Activated naive CD4-positive, alpha-beta T cell treated with anti-CD3 and anti-CD28 coated beads, Interleukin-2, amount 50 U/mL, for 72 hours (primary cell): ENCODE results near the gene DYNC1I1. TPM values are rescaled to one million over a fixed set of nuclear protein-coding genes. Genes with fewer than 3 reads are reported as not detected.

Experiments used
- ATAC-seq, 2 donors: fragments of 150-1000 bp; cut with Tn5 transposase; 2 replicates each; pipeline ENCODE4 v1.10.0; 2021; ENCODE audit warnings: mild to moderate bottlenecking in 2 of 2, moderate library complexity in 2 of 2
- DNase-seq, 2 donors: peaks; one replicate each; pipeline ENCODE4 v3.0.0; 2021 to 2022; ENCODE audit warnings: low spot score in 2 of 2
- H3K27ac Mint-ChIP-seq, 2 donors: one replicate each; pipeline ENCODE4 v1.8.0; 2022; ENCODE audit warnings: mild to moderate bottlenecking in 2 of 2, mixed read lengths in 2 of 2
- H3K36me3 Mint-ChIP-seq, 2 donors: one replicate each; pipeline ENCODE4 v1.8.0; 2022; ENCODE audit warnings: mixed read lengths in 2 of 2
- H3K9me3 Mint-ChIP-seq, 2 donors: one replicate each; pipeline ENCODE4 v1.8.0; 2022; ENCODE audit warnings: mixed read lengths in 2 of 2
- total RNA-seq, 2 donors: library from RNA; stranded (reverse); gene quantifications; one replicate each; pipeline ENCODE4 v1.2.3, GENCODE V29; 2022

Gene DYNC1I1
- total RNA-seq, 2 donors from 2014 or later: not detected

DNA sequence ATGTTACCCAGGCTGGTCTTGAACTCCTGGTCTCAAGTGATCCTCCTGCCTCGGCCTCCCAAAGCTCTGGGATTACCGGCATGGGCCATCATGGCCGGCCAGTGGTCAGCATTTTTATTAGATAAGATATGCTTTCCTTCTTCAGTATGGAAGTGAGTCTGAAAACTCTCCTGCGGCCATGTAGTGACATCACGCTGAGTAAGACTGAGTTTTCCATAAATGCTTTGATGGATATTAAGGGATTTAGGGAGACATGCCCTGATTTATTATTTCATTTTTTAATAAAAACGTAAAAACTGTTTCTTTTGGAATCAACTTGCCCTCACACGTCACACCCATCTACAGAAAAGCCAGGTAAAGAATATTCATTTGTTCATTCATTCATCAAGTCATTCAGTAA lies 48.4 kb downstream of the DYNC1I1 start:
- no peaks in the 10 kb centered on the region for H3K36me3 Mint-ChIP-seq
- DNase-seq: no peak
- ATAC-seq: no peak
- no peak overlapping the region for H3K27ac Mint-ChIP-seq
- H3K9me3 Mint-ChIP-seq: no peaks in the 10 kb centered on the region

DNA sequence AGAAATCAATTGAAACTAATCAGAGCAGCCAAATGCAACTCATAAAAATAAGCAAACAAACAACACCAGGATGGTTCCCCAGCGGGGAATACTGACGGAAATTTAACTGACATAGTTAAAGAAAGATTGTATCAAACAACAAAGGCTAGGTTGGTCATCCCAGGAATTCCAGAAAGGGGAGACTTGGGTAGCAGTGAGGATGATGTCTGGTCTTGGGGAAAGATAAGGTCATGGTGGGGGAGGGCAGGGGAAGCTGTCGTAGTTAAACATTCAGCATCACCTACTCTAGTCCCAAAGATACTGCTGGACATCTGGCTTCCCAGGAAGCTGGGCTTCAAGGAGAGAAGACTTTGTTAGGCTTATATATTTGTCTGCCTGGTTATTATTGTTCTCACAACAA lies 50.4 kb downstream of the DYNC1I1 start:
- Mint-ChIP-seq H3K9me3 (no peaks in the 10 kb centered on the region), H3K36me3 (no peaks in the 10 kb centered on the region), H3K27ac (no peak overlapping the region)
- DNase-seq: no peak
- ATAC-seq: no peak

DNA sequence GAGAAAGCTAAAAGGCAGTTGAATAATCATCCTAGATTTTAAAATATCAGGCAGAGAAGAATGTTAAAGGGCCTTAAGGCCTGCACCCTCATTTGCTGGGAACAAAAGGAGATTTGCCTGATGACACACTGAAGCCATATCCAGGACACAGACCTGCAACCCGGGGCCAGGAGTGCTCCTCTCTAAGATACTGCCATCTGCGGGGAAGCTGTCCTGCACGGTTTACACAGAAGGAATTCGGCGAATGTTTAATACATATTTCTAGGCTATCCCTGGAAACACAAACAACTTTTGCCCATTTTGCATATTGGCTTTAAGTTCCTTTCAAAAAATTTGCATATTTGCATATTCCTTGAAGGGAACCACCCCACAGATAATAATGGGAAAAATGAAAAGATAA lies 52.3 kb downstream of the DYNC1I1 start:
- no peak overlapping the region for H3K27ac Mint-ChIP-seq
- DNase-seq: no peak
- no peaks in the 10 kb centered on the region for H3K36me3 Mint-ChIP-seq
- ATAC-seq: no peak
- no peaks in the 10 kb centered on the region for H3K9me3 Mint-ChIP-seq

DNA sequence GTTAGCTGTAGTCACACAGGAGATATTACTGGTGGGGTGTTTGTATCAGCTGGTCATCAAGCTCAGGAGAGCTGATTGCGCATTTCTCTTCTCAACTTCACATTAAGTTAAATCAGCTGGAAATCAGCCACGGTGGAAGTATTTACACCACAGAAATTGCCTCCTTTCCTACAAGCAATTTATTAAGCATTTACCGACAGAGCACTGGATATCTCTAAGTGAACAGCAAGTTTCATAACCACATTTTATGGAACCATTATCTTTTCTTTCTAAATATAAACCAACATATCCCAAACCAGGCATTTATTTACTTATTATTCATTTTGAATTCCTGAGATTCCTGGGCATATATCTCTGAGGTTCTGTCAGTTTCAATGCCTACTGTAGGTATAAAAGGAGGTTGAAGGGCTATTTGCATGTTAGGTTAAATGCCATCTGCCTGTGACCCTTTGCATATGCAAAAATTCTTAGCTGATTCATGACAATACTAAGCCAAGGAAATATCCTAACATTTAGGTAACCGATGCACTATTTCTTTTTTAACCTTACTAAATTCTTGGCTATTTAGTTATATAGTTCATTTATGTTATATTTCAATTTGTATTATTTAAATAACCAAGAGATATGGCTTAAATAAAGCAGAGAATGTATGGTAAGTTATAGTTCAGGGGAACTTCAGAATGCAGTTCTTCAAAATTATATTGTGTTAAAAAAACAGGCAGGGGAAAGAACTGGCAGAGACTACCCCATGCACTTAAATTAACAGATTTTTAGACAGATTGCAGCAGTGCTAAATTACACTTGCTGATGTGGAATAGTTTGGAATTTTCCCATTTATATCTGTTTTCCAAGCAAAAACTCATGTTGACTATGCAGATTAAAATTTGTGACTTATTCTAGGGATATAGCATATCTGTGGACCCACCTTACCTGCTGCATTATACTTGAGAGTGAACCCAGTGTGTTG lies 56.8 kb downstream of the DYNC1I1 start:
- DNase-seq (no peak), ATAC-seq (no peak)
- Mint-ChIP-seq H3K9me3 (no peaks in the 10 kb centered on the region), H3K36me3 (no peaks in the 10 kb centered on the region), H3K27ac (no peak overlapping the region)

DNA sequence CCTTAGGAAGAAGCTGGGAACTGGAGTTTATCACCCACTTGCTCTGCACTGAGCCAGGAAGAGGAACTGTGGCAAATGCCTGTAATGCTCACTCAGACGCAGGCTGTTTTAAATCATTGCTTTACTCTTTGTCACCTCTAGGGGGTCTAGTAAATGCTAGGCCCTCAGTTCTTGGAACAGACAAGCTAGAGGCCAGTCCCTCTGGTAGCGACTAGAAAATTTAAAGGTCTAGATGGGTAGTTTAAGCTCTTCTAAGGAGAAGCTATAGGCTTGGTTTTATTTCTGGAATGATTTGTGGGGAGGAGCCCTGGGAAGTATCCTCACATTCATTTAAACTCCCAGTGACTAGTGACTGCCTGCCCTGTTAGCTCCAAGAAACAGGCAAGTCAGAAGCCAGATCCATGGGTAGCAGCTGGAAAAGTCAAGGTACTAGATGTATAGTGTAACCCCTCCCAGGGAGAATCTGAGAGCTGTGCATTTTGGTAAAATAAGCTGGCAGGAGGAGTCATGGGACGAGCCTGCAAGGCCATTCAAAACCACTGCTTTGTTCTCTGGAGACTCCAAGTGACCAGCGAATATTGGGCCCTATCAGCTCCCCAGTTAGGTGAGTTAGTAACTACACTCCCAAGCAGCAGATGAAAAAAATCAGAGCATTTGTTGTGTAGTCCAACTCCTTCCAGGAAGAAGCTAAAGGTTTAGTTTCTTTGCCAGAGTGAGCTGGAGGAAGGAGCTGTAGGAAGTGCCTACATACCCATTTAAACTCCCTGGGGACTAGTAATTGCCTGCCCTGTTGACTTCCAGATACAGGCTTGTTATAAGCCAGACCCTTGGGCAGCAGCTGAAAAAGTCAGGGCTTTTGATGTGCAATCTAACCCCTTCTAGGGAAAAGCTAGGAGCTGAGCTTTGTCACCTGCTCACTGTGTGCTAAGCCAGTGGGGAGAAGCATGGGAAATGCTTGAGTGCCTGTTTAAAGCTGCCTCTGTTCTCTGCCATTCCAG lies 68.9 kb downstream of the DYNC1I1 start:
- H3K36me3 Mint-ChIP-seq: peaks cover 0 to 8% of the 10 kb centered on the region in 2 donors
- H3K9me3 Mint-ChIP-seq: peaks cover 0 to 11% of the 10 kb centered on the region in 2 donors
- no peak for ATAC-seq
- no peak for DNase-seq
- no peak overlapping the region for H3K27ac Mint-ChIP-seq

DNA sequence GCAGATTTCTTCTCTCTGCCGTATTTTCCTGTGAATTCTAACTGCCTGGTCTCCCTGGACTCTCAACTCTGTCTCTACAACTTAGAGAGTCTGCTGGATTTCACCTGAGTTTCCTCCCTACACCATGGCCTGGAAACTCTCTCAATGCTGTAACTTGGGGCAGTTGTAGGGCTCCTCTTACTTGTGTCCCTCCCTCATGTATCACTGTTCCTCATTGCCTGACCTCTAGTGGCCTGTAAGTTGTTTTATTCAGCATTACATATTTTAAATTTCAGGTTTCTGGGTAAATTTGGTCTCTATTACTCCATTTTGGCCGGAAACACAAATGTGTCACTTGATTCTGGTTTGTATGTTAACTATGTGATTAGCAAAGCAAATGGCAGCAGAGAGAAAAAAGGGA lies 70.9 kb downstream of the DYNC1I1 start:
- no peak overlapping the region for H3K27ac Mint-ChIP-seq
- ATAC-seq: no peak
- no peaks in the 10 kb centered on the region for H3K36me3 Mint-ChIP-seq
- DNase-seq: no peak
- peaks cover 0 to 6% of the 10 kb centered on the region in 2 donors for H3K9me3 Mint-ChIP-seq

DNA sequence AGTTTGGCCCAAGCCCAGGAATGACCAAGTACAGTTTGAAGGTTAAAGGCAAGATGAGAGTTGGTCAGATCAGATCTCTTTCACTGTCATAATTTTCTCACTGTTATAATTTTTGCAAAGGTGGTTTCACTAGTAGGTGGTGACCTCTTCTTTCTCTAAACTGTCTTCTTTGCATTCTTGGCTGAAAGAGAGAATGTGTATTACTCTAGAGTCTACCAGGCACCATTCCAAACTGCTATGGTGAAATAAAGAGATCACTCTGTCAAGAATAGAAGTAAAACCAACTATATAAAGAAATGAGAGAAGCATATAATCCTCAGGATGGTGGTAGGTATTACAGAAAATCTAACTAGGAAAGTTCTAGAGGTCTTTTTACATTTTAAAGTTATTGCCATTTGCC lies 72.7 kb downstream of the DYNC1I1 start:
- Mint-ChIP-seq H3K36me3 (no peaks in the 10 kb centered on the region), H3K27ac (no peak overlapping the region), H3K9me3 (peaks cover 0 to 5% of the 10 kb centered on the region in 2 donors)
- DNase-seq: no peak
- ATAC-seq: no peak

DNA sequence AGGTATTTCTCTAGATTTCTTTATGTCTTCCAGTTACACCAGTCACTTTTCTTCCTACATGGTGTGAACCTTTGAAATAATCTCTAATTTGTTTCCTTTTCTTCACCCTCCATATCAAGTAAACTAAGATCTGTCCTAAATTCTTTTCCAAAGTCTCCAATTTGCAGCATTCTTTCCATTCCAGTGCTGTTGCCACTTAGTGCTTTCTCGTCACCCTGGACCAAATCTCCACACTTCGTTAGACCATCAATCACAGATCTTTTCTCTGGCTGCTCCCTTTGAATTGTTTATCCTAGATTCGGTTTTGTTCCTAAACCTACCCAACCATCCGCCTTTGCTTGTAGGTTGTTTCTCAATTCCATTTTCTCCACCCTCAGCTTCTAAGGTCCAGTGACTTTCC lies 74.7 kb downstream of the DYNC1I1 start:
- DNase-seq (no peak), ATAC-seq (no peak)
- Mint-ChIP-seq H3K36me3 (no peaks in the 10 kb centered on the region), H3K9me3 (no peaks in the 10 kb centered on the region), H3K27ac (no peak overlapping the region)

DNA sequence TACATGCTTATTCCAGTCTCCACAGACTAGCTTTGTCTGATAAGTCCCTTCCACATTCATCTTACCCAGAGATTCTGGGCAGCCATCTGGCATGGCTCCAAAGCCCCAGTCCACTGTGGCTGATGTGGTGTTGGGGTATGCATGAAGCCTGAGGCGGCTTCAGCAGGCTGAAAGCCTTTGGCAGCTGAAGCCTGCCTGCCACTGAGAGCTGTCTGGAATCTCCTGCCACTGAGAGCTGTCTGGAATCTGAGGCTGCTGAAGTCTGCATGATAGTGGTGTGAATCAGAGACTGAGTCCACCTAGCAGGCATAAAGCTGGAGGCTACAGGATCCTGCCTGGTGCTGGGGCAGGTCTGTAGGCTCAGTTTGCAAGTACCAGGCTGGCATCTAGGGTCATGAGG lies 87.1 kb downstream of the DYNC1I1 start:
- DNase-seq (no peak), ATAC-seq (no peak)
- Mint-ChIP-seq H3K36me3 (no peaks in the 10 kb centered on the region), H3K27ac (no peak overlapping the region), H3K9me3 (peaks cover 9 to 10% of the 10 kb centered on the region in 2 donors)

DNA sequence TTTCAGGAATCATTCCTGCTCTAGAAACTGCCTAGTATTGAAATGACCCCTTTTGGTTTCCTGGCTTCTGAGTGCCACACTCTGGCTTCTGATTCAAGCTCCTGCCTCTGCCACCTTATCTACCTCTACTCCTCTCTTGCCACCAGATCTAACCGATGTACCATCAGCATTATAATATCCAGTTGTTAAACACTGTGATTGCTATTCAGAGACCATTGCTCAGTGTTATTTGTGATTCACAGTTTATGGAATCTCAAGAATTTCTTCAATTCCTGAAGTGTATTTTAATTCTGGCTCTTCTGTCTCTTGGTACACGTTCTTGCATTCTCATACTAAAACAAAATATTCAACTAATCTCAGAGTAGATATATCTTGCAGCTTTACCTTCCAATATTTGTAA lies 88.7 kb downstream of the DYNC1I1 start:
- ATAC-seq (no peak), DNase-seq (no peak)
- no peaks in the 10 kb centered on the region for H3K36me3 Mint-ChIP-seq
- no peak overlapping the region for H3K27ac Mint-ChIP-seq
- H3K9me3 Mint-ChIP-seq: peaks cover 9 to 10% of the 10 kb centered on the region in 2 donors

DNA sequence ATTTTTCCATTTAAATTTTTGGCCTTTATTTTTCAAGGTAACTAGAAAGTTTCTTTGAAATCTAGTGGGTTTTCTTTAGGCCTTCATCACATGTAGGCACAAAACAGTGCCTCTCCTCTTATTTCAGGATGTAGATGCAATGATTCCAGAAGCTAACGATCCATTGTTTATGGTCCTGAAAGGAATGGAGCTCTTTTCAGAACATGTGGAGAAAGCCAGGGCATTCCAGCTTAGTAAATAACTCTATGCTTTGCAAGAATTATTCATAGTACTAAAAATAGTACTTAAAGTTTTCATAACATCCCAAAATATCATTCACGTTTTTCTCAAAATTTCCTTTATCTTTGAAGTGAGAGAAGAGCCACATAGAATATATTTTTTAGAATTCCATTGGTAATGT lies 91.3 kb downstream of the DYNC1I1 start:
- Mint-ChIP-seq H3K27ac (no peak overlapping the region), H3K9me3 (peaks cover 9 to 10% of the 10 kb centered on the region in 2 donors), H3K36me3 (no peaks in the 10 kb centered on the region)
- DNase-seq: no peak
- ATAC-seq: no peak

DNA sequence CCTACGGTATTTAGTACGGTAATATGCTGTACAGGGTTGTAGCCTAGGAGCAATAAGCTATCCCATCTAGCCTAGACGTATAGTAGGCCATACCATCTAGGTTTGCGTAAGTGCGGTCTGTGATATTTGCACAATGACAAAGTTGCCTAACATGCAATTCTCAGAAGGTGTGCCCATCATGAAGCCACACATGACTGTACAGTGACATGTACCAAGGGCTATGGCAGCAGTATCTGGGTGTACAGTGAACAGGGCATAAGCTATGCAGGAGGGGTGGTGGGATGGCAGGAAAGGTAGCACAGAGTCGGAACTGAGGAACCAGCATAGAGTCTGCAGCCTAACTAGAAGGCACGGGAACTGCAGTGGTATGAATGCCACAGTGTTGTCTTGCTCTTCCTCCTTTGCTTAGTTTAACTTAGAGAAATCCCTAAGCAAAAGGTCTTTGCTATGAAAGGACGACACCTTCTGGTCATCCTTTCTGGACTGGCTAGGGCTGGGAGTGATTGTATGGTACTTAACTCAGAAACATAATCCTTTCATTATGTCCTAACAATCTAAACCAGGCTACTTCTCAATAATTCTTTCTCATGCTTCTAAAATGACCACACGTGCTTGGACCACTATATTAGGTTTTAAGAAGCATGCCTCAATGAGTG lies 93.5 kb downstream of the DYNC1I1 start:
- ATAC-seq: no peak
- Mint-ChIP-seq H3K36me3 (no peaks in the 10 kb centered on the region), H3K27ac (no peak overlapping the region), H3K9me3 (no peaks in the 10 kb centered on the region)
- no peak for DNase-seq

DNA sequence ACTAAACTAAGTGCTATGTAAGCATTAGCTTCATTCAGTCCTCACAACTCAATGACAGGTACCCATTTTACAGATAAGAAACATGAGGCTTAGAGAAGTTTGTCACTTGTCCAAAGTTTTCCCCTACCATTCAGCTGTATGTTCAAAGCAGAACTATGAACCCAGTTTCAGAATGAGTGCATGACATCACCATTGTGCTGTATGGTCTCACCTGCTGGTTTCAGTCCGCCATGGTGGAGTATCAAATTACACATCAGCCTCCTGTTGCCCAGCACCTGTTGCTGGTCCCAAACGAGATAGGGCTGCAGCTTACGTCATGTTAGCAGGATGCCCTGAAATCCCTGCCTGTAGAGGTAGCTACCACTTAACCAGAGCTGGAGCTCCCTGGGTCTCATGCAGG lies 95.0 kb downstream of the DYNC1I1 start:
- no peak overlapping the region for H3K27ac Mint-ChIP-seq
- H3K9me3 Mint-ChIP-seq: no peaks in the 10 kb centered on the region
- DNase-seq (no peak), ATAC-seq (peak in 1 of 2 donors; percentile 64)
- no peaks in the 10 kb centered on the region for H3K36me3 Mint-ChIP-seq

DNA sequence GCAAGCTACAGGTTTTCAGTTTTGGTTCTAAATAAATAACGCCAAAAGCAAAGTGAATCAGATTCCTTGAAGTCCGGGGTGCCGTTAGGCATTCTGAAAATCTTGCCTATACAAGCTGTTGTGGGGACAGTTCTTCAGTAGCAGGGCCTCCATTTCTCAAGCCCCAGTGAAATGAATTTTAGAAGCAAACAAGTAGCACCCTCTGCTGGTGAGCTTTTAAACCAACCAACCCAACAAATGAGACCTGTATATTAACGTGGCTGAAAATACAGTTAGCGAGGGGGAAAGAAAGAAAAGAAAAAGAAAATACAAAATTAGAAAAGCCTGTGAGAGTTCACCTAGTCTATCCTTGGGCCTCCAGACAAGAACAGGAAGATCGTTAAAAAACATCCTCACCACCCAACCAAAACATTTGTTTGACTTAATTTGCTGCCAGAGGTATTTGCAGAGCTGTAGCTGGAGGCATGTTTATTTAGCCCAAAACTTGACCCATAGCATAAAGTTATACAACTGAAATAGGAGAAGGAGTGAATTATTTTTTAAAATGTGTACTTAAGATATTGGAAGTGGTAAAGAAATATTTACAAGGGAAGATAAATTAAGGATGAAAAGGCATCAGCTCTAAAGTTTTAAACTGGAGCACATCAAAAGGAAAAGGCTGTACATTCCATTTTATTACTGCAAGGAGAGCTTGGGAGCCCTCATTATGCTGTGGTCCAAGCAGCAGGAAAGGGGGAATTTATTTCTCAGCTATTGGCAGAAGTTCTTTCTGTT lies 98.9 kb downstream of the DYNC1I1 start:
- no peak overlapping the region for H3K27ac Mint-ChIP-seq
- ATAC-seq (peak in 1 of 2 donors; percentile 41), DNase-seq (peak in 1 of 2 donors; percentile 13)
- no peaks in the 10 kb centered on the region for H3K36me3 Mint-ChIP-seq
- H3K9me3 Mint-ChIP-seq: no peaks in the 10 kb centered on the region

DNA sequence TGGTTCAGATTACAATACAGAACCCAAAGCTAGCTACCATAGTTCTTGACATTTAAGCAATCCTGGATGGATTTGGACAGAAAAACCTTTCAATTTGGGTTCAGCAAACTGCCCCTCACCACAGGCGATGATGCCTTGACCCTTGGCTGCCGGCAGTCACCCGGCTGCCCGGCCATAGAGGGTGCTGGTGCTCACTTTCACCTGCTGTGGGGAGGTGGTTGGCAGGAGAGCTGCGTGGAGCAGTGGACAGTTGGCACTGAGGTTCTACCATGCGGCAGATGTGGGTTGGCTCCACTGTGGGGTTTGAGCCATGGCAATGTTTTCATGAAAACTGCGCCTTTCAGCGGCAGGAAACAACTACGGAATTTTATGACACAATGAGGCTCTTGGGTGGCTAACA lies 99.5 kb downstream of the DYNC1I1 start:
- ATAC-seq (no peak), DNase-seq (no peak)
- Mint-ChIP-seq H3K27ac (no peak overlapping the region), H3K9me3 (no peaks in the 10 kb centered on the region), H3K36me3 (no peaks in the 10 kb centered on the region)

DNA sequence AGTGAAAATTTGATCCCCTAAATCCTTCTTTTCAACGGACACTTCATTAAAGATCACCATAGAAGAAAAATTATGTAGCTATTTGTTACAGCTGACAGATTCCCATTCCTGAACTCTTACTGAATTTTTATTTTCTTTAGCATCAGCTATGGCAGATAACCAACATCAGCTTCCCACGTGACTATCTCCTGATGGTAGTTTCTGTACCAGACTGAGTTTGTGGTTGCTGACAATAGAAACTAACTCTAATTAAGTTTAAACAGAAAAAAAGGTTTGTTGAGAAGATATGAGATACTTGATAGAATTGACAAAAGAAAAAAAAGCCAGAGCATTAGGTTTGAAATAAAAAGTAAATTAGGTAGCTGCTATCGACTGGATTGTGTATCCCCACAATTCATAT lies 101.8 kb downstream of the DYNC1I1 start:
- Mint-ChIP-seq H3K27ac (no peak overlapping the region), H3K9me3 (peaks cover 0 to 14% of the 10 kb centered on the region in 2 donors), H3K36me3 (no peaks in the 10 kb centered on the region)
- DNase-seq (no peak), ATAC-seq (no peak)
